GM12801 (cell line): ENCODE data around the gene DMRT2.

Source experiments
- TF ChIP-seq, protein P1 (sequence below): IDR thresholded peaks from one replicate; pipeline ENCODE4 v1.5.1; 2011; ENCODE audit warnings: control low read depth; ENCODE audit not compliant: insufficient read length; ENCODE audit errors: extremely low read depth

DMRT2 gene

DNA sequence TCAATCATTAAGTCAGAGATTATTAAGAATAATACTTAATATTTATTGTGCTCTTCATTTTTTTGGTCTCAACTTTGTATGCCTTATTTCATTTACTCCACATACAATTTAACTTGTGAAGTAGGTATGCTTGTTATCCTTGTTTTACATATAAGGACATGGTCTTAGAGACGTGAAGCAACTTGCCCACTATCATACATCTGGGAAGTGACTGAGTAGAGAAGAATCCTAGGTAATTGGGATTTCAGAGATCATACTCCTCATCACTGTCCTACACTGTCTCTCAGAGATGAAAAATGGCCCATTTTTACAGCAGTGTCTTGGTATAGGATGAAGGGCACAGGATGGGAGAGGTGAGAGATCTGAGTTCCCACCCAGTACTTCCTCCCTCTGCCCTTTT is 23.3 kb downstream of the DMRT2 start:
- TF ChIP-seq, protein P1, sequence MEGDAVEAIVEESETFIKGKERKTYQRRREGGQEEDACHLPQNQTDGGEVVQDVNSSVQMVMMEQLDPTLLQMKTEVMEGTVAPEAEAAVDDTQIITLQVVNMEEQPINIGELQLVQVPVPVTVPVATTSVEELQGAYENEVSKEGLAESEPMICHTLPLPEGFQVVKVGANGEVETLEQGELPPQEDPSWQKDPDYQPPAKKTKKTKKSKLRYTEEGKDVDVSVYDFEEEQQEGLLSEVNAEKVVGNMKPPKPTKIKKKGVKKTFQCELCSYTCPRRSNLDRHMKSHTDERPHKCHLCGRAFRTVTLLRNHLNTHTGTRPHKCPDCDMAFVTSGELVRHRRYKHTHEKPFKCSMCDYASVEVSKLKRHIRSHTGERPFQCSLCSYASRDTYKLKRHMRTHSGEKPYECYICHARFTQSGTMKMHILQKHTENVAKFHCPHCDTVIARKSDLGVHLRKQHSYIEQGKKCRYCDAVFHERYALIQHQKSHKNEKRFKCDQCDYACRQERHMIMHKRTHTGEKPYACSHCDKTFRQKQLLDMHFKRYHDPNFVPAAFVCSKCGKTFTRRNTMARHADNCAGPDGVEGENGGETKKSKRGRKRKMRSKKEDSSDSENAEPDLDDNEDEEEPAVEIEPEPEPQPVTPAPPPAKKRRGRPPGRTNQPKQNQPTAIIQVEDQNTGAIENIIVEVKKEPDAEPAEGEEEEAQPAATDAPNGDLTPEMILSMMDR, result no peak

DNA sequence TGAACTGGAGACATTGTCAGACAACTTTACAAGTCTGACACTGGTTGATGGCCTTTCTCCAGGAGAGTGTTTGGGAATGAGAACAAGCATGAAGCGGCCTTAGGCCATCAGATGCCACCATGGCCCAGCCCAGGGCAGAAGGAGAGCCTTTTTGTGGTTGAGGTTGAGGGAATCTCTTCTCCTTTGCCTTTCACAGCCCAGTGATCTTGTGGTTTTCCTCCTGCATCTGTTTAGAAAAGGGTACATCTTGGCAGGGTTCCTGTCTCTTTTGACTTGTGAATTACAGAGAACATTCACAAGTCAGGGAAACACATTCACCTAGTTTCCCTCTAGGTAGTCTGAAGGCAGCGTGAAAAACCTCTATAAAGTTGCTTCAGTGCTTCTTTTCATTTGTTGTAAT is 27.5 kb downstream of the DMRT2 start:
- TF ChIP-seq, protein P1, result no peak

- TF ChIP-seq, protein P1, result no peak
These were observed 33.3 kb downstream of the DMRT2 start for GRCh38 chr9:1083325-1083913.

DNA sequence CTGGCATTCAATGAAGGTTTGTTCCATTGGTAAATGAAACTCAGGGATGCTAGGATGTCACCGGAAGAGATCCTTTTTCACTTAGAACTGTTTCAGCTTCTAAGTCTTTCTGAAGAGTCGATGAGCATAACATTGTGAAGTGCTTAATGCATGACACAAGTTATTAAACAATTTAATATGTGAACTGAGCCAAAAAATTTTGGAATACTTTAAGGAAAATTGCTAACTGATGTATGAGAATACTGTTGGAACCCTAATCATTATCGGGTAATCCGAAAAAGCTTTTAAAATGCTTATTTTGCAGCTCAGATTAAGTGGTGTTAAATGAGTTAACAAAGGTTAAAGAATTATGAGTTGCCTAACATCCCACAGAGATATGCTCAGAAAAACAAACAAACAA is 34.9 kb downstream of the DMRT2 start:
- TF ChIP-seq, protein P1, result no peak

GRCh38 chr9:1086517-1086916 is 36.4 kb downstream of the DMRT2 start:
- TF ChIP-seq, protein P1, result no peak

GRCh38 chr9:1087120-1087881 is 37.1 kb downstream of the DMRT2 start:
- TF ChIP-seq, protein P1, result no peak

GRCh38 chr9:1094749-1095148 is 44.6 kb downstream of the DMRT2 start:
- TF ChIP-seq, protein P1, result no peak
